HG03159 (cell line): ENCODE data around the gene TRIM47.

ENCODE experiments used
- ATAC-seq: cut with Tn5 transposase; IDR thresholded peaks from one replicate; pipeline ENCODE4 v1.9.1; 2021; ENCODE audit warnings: mild to moderate bottlenecking, moderate library complexity; ENCODE audit not compliant: unreplicated experiment

TRIM47 gene

DNA sequence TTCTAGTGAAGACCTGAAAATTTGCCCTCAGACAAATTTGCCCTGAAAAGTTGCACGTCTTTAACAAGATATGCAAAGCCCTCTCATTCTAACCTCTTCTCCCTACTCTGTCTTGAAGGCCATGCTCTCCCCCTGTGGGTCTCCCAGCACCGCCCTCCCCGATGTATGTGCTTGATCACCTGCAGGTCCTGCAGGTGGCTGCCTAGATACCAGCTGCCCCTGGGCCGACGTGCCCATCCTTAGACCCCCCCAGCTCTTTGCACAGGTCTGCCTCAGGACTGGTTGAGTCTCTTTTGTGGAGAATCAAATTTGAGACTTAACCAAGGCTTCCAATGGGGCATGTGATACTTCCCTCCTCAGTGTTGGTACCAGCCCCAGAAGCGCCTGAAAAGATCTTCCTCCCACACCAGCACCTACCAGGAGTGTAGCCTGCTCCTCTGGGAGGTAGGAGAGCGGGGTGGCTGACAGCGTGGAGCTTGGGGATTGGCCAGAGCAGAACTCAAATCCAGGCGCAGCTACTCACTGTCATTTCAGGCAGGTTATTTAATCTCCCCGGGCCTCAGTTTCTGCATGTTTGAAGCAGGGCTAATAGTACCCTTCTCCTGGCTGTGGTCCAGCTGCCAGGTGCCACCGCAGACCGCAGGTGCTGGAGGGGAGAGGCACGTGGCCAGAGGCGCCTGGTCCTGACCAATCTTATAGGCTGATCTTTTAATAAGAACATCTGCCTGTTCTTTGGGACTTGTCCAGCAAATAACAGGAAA lies 30.9 kb upstream of the TRIM47 start:
- no peak for ATAC-seq

DNA sequence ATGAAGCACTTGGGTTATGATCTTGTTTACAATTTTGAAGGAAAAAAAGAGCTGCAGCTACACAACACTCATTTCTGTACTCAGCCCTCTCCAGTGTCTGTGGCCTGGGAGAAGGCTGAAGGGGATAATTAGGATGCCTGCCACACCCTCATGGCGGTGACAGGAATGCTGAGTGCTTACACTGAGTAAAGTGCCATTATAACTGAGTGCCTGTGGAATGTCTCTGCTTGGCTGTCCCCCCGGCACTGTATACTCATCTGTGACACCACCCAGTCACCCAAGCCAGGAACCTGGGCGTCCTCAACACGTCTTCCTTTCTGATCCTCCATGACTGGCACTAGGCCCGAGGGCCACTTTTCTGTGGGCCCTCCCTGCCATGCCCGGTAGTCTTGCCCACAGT lies 29.8 kb upstream of the TRIM47 start:
- no peak for ATAC-seq

DNA sequence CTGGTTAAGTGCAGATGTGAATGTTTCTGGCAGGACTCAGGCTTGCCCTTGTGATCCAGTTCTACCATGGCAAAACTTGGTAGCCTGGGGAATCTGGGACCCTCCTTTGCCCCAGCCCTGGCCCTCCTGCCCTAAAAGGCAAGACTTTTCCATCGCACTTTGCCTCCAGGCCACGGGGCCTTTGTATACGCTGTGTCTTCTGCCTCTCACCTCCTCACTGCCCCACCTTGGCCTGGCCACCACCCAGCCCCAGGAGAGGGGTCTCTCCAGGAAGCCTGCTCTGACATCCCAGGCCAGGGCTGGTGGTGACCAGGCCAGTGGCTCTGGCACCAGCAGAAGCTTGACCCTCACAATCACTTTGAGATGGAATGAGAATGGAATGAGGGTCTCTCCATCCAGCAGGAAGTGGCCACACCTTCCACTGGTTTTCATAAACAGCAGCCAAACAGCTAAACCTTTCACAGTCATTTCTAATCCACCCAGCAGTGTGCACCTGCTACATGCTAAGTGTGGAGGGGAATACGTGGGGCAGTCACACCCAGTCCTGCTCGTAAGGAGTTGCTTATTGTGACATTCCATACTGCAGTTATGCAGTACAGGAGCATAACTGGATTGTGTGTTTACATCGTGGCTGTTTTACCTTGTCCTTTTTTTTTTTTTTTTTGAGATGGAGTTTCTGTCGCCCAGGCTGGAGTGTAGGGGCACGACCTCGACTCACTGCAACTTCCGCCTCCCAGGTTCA lies 27.9 kb upstream of the TRIM47 start:
- no peak for ATAC-seq

DNA sequence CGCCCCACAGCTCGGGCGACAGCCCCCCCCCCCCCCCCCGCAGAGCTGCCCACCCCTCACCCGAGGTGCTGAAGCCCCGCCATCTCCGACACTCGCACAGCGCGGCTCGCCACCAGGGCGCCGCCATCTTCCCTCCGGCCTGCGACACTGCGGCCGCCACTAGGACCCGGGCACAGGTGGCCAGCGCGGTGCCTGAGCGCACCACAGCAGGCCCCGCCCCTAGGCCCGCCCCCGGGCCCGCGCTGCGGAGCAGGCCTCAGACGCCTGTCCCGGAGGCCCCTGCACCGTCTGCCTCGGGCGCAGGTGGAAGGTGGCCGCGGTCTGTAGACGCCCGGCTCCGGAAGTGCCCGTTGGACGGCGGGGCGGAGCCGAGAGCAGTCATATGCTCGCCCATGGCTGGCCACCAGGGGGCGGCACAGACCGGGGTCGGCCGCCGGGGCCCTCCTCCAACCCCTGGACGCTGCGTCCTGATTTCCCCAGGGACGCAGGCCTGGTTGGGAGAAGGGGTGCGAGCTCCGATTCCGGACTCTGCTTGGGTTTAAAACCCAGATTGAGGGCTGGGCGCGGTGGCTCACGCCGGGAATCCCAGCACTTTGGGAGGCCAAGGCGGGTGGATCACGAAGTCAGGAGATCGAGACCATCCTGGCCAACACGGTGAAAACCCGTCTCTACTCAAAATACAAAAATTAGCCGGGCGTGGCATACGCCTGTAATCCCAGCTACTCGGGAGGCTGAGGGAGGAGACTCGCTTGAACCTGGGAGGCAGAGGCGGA lies 26.6 kb upstream of the TRIM47 start, which contains the start of gene MRPL38:
Gene MRPL38, minus strand, starts transcription at position 136 of the 773 bp plus-strand sequence. Its CDS starts 9 bp downstream, at position 127.
- ATAC-seq, result peak; percentile 94

DNA sequence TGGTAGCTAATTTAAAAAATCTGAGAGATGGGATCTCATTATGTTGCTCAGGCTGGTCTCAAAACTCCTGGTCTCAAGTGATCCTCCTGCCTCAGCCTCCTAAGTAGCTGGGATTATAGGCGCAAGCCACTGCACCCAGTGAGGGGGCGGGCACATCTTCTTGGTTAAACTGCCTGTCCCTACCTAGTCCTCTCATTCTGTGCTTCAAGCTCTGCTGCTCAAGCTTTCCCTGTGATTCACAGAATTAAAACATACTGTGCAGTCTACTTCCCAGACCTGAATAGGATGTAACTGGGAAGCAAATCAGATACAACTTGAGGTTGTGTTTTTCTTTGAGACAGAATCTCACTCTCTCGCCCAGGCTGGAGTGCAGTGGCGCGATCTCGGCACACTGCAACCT lies 24.0 kb upstream of the TRIM47 start:
- no peak for ATAC-seq

DNA sequence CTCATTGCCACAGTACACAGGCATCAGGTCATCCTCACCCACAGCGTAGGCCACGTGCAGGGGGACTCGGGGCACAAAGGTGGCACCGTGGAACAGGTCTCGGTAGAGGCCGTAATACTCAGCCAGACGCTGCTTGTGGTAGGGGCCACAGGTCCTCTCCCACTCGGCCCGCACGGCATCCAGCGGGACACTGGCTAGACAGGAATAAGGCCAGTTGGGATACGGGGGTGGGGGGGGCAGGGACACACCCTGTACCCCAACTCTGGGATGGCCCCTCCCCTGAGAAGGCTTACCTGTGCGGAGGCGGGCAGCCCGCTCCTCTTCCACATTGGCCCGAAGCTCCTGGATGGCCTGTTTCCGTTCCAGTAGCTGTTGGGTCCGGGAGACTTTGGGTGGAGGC lies 23.3 kb upstream of the TRIM47 start:
- ATAC-seq, result no peak

DNA sequence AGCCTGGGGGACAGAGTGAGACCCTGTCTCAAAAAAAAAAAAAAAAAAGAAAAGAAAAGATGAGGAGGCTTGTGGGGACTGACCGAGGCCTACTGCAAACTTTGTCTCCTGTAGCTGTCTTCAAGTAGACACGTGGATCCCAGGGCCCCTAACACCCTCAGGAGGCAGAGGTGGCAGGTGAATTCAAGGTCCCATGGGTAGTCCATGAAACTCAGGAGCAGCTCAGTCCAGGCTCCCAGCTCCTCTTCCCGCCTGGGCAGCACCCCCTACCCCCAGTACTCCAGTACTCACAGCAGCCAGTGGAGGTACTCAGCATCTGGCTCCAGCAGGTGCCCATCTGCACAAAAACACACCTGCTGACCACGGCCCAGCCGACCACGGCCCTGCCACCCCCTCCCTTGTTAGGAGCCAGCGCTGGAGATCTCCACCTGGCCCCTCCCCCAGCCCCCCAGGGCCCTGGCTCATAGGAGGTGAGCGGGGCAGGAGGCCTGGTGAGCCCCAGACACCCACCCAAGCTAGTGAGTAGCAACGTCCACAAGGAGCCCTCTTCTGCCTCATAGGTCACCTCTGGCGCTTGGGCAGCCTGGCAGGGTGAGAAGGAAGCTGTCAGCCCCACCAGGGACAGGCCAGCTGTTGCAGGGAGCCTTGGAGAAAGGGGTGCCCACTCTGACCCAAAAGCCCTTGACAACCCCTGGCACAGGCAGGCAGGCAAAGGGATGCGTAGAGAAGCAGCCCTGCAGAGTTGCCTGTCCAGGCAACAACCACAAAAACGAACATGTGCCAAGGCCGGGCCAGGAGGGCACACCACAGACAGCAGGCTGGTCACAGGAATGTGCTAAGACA lies 22.5 kb upstream of the TRIM47 start:
- ATAC-seq, result no peak

DNA sequence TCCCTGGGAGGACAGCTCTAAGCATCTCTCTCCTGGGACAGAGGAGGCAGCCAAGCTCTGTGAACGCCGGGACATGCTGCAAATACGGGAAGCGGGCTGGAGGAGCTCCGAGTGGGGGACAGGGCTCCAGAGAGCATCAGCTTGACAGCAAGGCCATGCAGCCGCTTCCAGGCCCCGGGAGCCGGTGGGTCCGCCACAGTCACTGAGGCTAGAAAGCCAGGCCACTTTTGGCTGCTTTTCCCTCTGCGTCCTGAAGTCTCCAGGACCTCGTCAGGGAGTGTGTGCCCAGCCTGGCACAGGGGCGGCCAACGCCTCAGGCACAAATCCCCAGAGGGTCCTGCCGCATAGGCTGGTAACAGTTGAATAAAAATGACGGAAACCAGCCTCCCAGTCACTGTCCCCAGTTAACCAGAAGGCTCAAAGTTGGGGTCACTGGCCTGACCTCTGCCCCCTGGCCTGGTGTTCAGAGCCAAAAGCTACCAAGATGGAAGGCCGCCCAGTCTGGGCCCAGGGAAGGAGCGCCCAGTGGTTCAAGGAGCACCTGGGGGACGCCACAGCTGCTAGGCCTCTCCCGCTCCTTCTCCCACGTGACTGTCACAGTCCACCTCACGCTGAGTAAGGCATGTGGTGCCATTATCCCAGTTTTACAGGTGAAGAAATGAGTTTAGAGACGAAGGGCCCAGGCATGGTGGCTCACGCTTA lies 21.5 kb upstream of the TRIM47 start:
- ATAC-seq, result no peak

DNA sequence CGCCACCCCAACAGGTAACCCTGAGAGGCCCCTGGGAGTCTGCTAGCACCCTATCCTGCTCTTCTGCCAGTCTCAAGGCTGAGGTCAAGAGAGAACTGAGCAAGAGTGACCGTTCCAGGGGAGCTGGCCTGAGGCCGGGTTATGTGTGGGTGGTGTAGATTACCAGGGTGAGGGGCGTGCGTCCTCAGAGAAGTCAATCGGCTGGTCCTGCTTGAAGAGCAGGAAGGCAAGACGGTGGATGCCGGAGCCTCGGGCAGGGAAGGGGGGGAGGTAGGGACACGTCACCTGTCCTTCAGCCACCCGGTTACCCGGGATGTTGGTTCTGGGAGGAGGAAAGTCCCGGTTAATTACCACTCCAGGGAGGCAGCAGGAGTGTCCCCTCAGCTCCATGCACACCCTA lies 21.0 kb upstream of the TRIM47 start:
- no peak for ATAC-seq

DNA sequence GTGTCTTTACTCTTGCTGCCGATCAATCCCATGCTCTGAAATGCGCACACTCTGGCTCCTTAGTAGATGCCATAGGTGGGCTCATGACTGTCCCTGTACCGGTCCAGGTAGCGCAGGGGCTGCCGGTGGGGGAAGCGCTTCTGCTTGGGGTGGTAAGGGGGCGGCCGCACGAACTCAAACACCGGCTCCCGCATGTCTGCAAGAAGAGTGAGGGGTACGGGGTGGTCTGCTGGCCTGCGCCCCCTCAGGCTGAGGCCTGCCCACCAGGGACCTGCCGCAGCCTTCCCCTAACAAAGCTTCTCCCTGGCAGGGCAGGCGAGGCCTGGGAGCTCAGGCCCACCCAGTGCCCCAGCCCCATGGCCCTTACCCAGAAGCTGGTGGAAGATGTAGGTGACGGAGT lies 20.4 kb upstream of the TRIM47 start:
- ATAC-seq, result no peak

DNA sequence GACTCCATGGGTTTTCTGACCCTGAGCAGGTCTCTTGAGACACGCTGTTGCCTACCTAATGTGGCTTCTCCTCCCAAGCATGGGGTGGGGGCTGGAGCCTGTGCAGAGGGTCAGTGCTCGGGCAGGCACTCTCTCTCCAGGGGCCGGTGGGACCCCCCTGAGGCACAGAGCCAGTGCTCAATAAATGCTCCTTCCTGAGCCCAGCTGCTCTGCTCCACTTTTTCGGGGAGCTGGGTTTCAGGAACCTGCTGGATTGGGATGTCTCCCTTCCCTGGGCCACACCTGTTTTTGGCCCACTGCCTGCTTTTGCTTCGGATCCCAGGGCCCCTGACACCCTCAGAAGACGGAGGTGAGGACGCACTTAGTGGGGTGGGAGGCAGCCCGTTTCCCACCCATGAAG lies 19.7 kb upstream of the TRIM47 start:
- no peak for ATAC-seq

DNA sequence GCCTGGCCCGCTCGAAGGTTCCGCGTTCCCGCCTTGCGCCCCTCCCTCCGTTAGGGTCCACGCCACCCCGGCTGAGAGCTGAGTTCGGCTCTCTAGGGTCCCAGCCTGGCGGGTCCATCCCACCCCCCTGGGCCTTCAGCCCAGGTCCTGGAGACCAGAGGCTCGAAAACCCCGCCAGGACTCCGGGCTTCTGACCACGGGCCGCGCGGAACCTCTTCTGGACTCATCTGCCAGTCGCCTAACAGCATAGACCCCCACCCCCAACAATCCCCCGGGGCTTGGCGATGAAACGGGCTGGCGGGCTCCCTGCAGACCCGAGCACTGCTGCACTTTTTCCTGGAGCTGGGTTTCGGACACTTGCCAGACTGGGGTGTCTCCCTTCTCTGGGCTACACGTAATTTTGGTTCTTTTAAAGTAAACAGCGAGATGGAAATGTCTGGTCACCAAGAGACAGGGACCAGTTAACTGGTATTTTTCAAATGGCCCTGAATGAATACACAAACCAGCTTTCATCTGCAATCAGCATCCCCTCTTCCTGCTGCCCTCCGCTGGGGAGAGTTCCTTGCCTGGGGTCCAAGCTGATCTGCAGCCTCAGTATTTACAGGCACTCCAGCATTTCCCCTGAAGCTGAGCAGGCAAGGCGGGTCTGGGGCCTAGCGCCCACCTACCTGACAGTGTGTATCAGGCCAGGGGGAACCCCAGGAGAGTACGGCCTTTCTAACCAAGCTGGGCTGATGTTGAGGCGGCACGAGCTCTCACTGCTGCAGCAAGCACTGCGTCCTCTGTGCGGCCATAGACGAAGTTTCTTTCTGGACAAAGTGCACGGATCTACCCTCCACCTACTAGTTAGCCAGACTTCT lies 19.0 kb upstream of the TRIM47 start:
- no peak for ATAC-seq

DNA sequence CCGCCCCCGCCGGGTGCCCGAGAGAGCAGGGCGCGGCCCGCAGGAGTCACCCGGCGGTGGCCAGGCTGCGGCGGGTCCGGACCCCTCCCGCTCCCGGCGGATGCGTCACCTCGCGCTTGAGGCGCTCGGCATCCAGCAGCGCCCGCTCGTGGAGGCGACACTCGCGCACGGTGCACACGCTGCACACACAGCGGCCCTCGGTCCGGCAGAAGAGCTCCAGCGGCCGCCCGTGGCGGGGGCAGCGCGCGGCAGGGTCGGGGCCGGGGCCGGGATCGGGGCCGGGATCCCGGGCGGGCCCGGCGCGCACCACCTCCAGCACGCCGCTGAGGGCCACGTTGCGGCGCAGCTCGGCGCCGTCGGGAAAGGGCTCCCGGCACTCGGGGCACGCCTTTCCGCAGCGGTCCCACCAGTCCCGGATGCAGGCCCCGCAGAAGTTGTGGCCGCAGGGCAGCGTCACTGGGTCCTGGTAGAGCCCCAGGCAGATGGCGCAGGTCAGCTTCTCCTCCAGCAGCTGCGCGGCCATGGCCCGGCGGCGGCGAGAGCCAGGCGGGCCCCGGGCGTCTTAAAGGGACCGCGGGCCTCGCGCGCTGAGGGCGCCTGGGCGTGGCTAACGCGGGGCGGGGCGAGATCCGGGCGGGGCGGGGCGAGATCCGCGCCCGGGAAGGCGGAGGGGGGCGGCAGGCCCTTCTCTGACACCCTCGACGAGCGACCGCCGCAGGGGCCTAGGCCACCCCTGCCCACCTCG lies 18.2 kb upstream of the TRIM47 start, which contains the start of gene TRIM65:
Gene TRIM65, minus strand, starts transcription at position 537 of the 745 bp plus-strand sequence. Its CDS starts 14 bp downstream, at position 523.
- peak; percentile 61 for ATAC-seq

DNA sequence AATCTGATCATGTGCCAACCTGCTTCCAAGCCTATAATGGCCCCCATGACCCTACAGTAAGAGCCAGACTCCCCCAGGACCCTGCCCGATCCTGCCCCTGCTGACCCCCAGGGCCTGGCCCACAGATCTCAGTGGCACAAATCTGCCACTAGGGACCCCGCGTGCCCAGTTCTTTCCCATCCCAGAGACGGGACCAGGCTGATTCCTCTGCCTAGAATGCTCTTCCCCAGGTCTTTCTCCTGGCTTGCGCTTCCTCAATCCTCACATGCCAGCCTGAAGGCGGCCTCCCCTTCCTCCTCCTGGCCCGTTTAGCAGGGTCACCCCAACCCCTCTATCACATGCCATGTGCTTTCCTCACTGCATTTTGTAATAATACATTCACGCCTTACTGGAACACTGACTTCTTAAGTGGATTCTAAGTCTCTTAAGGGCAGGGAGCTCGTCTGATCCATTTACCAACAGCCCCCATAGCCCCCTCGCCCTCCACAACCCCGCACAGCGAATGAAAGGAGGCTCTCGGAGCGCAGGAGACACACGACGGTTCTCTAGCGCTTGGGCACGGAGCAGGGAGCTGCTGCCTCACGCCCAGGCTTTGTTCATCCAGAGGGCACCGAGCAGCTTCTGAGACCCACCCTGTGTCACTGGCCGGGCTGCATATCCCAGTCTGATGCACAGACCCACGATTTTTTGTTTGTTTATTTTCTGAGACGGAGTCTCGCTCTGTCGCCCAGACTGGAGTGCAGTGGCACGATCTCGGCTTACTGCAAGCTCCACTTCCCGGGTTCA lies 17.2 kb upstream of the TRIM47 start:
- no peak for ATAC-seq

DNA sequence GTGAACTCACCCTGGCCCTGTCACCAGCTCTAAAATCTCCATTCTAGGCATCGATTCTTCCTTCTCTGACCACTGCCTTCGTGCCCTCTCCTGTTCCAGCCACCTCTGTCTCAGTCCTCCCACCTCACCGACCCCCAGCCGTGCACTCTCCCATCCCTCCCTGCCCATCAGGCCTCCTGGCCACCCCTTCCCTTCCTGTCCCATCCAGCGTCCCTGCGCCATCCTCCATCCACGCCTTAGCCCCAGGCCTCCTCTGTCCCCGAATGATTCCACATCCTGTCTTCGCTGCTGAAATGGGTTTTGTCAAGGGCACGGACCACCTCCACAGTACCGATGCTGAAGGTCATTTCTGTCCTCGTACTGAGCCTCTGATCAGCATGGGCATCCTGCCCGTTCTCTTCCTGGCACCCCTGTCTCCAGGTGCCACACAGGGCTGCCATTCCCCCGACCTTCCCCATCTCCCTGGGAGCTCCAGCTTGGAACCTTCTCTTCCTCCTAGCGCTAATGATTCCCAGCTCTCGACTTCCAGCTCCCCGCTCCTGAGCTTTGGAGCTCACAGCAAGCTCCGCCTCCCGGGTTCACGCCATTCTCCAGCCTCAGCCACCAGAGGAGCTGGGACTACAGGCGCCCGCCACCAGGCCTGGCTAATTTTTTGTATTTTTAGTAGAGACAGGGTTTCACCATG lies 15.8 kb upstream of the TRIM47 start:
- ATAC-seq, result no peak

DNA sequence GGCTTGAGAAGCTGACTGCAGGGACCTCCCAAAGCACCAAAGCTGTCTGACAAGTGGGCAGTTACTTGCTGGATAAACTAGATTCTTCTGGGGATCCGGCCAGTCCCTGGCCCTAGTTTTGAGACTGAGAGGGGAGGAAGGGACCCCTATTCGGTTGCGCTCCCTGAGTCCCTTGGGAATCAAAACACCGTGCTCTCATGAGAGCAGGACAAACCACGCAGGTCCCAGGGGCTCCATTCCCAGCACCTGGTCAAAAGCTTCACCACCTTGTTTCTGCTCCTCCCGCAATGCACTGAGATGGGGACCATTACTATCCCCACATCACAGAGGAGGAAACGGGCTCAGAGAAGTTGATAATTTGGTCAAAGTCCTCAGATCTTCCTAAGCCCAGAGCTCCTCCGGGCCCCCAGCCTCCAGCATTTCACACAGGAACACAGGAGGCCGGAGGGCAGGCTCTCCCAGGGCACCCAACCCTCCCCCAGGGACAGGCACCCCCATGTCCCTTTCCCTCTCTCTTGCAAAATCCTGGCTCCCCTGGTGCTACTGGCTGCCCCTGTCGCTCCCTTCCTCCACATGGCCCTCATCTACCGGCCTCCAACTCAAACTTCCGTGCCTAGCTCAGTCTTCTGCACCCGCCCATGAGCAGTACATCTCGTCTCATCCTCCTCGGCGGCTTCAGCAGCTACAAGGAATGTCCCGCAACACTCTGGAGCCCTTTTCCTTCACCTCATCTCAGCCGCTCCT lies 15.1 kb upstream of the TRIM47 start:
- no peak for ATAC-seq
